GM18858 (cell line): ENCODE measurements around the gene BAZ1A.

ENCODE experiments used
- ATAC-seq: cut with Tn5 transposase; IDR thresholded peaks from one replicate; pipeline ENCODE4 v1.9.1; 2021; ENCODE audit not compliant: unreplicated experiment

The BAZ1A gene, protein sequence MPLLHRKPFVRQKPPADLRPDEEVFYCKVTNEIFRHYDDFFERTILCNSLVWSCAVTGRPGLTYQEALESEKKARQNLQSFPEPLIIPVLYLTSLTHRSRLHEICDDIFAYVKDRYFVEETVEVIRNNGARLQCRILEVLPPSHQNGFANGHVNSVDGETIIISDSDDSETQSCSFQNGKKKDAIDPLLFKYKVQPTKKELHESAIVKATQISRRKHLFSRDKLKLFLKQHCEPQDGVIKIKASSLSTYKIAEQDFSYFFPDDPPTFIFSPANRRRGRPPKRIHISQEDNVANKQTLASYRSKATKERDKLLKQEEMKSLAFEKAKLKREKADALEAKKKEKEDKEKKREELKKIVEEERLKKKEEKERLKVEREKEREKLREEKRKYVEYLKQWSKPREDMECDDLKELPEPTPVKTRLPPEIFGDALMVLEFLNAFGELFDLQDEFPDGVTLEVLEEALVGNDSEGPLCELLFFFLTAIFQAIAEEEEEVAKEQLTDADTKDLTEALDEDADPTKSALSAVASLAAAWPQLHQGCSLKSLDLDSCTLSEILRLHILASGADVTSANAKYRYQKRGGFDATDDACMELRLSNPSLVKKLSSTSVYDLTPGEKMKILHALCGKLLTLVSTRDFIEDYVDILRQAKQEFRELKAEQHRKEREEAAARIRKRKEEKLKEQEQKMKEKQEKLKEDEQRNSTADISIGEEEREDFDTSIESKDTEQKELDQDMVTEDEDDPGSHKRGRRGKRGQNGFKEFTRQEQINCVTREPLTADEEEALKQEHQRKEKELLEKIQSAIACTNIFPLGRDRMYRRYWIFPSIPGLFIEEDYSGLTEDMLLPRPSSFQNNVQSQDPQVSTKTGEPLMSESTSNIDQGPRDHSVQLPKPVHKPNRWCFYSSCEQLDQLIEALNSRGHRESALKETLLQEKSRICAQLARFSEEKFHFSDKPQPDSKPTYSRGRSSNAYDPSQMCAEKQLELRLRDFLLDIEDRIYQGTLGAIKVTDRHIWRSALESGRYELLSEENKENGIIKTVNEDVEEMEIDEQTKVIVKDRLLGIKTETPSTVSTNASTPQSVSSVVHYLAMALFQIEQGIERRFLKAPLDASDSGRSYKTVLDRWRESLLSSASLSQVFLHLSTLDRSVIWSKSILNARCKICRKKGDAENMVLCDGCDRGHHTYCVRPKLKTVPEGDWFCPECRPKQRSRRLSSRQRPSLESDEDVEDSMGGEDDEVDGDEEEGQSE (N-terminal part only)

DNA sequence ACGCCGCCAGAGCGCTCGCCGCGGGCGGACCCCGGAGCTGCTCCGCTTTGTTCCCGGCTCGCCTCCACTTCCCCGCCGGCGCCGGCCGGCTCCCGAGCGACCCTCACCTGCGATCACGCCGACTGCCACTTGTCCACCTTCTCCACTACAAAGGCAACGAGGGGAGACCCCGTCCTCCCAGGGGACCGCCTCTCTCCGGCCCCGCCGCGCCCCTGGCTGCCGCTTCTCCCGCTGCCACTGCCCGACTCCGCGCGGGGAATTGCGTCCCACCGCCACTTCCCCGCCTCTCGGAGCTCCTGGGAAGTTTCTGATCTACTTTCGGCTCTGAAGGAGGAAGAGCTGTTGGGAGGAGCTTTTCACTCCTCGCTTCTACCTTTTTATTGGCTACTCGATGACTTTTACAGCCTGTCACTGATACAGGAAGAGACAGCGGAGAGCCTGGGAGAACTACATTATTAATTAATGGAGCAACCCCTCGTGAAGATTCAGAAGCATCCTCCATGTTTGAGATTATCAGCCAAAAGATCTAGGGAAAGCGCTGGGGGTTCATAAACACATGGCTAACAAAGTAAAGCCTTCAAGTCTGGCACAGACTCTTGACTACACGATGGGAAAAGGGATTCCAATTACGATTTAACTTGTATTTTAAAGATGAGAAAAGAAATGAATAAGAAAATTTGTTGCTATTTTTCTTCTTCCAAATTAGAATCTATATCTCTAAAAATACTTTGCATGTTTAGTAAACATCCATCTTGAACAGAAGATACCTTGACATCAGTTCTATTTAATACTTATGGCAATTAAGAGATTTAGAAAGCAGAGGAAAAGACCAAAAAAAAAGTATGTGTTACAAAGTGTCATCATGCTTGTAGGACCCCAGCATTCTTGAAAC is at the start of gene BAZ1A:
Gene BAZ1A, minus strand, starts transcription at position 330 of the 892 bp plus-strand sequence. CDS start 756 bp downstream, outside the sequence.
- ATAC-seq = peak; percentile 38

DNA sequence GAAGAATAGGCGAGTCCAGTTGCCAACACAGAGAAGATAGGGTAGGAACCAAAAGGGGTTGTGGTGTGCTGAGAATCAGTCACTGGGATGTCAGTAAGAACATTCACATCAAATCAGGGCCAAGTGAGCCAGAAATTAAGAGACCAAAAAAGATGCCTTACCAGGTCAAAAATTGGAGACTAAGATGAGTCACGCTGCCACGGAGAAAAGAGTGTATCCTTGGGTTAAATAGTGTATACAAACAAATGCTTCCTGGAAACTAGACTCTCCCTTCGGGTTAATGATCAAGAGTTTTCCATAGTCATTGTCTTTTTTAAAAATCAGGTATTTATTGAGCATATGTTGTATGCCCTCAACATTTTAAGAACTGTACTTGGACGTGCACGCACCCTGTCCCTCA is 45.2 kb upstream of the BAZ1A start:
- ATAC-seq = no peak

DNA sequence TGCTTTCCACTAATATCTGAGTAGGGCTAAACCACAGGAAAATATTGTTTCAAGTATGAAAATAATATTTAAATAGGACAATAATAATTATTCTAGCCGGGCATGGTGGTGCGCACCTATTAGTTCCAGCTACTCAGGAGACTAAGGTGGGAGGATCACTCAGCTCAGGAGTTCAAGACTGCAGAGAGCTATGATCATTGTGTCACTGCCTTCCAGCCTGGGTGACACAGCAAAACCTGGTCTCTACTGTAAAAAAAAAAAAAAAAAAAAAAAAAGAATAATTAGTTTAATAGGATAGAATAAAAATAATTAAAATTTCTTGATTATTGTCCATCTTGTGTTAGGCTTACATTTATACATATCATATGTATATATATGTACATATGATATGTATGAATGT is 38.5 kb upstream of the BAZ1A start:
- ATAC-seq = no peak

DNA sequence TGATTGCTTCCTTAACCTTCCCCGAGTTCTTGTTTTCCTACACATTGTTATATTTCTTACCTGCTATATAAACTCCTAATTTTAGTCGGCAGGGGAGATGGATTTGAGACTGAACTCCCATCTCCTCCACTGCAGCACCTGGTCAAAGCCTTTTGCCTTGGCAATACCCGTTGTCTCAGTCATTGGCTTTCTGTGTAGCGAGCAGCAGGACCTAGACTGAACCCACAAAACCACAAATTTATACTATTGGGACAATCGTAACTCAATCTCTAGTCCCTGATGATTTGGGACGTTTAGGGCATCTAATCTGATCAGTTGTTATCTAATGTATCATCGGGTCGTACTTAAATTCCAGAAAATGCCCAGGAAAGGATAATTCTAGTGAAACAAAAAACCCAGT is 37.8 kb upstream of the BAZ1A start:
- ATAC-seq = no peak

DNA sequence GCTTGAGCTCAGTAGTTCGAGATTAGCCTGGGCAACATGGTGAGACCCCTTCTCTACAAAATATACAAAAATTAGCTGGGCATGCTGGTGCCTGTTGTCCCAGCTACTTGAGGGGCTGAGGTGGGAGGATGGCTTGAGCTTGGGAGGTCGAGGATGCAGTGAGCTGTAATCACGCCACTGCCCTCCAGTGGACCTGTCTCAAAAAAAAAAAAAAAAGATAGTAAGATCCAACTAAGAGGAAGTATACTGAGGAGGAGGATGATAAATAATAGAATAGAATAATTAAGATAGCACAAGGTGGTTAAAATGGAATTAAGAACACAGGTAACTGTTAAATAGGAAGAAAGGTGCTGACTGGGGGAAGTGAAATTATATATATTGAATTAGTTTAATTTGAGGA is 37.0 kb upstream of the BAZ1A start:
- ATAC-seq = no peak

DNA sequence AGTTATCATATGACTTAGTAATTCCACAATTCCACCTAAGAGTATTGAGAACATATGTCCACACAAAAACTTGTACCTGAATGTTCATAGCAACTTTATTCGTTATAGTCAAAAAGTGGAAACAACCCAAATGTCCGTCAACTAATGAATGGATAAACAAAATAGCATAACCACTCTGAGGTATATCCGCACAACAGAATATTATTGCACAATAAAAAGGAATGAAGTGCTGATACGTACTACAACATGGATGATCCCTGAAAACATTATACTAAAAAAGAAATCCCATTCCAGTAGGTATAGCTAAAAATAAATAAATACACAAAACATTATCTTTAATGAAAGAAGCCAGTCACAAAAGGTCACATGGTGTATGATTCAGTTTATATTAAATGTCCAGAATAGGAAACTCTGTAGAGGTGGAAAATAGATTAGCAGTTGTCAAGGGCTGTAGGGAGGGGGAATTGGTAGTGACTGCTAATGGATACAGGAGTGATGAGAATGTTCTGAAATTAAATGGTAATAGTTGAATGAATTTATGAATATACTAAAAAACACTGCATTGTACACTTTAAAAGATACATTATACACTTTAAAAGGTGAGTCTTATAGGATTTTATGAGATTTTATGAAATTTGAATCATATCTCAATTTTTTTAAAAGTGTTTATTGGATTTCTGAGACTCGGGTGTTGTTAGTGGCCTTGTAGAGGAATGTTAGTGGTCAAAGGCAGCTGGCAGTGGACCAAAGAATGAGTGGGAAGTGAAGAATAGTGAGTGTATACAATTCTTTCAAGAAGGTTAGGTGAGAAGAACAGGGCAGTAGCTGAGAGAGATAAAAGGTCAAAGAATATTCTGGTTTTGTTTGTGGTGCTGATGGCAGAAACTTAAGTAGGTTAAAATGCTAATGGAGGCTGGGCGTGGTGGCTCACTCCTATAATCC is 36.3 kb upstream of the BAZ1A start:
- no peak for ATAC-seq

DNA sequence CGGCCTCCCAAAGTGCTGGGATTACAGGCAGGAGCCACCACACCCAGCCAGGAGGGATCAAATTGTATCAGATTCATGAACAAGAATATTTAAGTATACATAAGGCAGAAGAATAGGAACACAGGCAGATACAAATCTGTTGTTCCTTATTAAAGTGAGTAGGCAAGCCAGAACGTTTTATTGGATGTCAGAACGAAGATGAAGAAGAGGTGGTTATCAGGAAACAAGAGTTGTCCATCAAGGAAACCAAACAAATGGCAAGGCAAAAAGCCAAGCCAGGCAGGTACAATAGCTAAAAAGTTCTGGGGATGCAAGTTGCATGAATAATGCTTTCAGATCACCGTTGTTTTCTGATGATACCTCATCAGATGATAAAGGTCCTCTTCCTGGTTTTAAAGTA is 31.1 kb upstream of the BAZ1A start:
- ATAC-seq = no peak

DNA sequence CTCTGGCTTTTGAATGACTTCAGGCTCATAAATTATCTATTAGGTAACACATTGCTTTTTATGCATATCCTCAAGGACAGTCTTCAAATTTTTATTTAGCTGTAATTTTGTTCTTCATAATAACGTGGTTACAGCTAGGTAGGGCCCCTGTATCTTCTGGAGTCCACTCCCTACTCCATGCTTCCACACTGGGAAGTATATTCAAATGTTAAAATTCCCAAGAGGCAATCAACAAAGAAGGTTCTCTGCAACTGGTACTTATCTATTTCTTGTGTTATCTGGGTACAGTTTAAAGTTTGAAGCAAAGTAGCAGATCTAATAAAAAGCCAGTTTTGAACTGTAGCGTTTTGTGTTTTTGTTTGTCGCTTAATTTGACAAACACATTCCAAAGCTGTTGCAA is 20.1 kb upstream of the BAZ1A start:
- ATAC-seq = no peak

DNA sequence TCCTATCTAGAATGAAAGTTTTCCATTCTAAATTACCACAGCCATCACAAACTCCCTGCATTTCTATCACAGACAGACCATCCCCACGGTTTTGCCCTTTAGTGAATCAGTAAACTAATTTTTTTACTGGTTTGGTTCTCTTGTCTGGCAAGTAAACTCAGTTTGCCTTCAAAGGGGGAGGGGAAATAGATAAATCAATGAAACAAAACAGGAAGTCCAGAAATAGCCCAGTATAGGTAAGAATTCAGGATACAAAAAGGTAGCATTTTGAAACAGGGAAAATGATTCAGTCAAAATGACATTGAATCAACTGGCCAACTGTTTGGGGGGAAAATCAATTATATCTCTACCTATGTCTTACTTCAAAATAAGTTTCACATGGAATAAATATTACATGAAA is 15.8 kb upstream of the BAZ1A start:
- ATAC-seq = no peak

DNA sequence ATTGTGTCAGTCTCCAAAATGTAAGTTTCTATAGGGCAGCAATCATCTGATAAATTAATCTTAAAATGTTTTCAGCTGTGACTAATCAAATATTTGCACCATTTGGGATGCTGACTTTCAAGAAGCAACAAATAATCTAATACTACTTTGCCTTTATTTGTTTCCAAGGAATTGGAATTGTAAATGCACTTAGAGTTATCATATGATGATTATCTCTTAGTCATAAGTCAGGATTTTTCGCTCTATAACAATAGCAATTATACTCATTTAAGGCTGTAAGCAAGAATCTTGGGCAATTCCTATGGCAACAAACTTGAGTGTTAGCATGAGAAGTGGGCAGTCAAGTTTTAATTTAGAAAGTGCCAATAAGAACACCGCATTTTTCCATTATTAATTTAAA is 13.0 kb upstream of the BAZ1A start:
- ATAC-seq = no peak

DNA sequence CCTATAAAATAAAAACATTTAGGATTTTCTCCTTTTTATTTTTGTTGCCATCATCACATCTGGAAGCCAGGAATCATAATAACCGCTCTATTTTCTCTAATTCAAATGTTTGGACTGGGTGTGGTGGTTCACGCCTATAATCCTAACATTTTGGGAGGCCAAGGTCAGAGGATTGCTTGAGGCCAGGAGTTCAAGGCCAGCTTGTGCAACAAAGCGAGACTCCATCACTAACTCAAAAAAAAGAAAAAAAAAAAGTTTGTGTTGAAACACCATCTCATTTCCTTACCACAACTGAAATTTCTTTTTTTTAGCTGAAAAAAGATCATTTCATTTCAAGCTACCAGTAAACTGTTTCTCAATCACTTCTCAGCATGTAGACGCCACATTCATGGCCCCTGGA is 8.8 kb upstream of the BAZ1A start:
- ATAC-seq = no peak

DNA sequence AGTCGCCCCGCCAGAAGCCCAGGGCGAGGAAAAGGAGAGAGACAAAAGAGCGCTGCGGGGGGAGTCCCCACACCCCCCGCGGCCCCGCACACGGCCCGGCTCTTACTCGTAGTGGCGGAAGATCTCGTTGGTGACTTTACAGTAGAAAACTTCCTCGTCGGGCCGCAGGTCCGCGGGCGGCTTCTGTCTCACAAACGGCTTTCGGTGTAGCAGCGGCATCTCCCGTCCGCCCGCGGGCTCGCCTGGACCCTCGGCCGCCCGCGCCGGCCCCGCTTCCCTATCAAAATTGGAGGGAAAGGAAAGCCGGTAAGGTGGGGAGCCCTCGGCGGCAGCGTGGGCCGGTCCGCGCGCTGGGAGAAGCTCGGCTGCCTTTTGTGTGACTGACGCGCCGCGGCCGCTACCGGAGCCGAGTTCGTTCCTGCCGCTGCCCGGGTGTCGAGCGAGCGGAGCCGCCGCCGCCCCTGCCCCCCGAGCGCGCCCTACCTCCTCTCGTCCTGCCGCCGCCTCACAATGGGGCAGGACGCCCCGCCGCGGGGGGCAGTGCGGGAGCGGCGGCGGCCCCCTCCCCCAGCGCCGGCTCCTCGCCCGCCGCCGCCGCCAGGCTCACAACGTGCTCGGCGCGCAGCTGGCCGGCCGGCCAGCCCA is 652 bp downstream of the BAZ1A start:
- peak; percentile 17 for ATAC-seq

DNA sequence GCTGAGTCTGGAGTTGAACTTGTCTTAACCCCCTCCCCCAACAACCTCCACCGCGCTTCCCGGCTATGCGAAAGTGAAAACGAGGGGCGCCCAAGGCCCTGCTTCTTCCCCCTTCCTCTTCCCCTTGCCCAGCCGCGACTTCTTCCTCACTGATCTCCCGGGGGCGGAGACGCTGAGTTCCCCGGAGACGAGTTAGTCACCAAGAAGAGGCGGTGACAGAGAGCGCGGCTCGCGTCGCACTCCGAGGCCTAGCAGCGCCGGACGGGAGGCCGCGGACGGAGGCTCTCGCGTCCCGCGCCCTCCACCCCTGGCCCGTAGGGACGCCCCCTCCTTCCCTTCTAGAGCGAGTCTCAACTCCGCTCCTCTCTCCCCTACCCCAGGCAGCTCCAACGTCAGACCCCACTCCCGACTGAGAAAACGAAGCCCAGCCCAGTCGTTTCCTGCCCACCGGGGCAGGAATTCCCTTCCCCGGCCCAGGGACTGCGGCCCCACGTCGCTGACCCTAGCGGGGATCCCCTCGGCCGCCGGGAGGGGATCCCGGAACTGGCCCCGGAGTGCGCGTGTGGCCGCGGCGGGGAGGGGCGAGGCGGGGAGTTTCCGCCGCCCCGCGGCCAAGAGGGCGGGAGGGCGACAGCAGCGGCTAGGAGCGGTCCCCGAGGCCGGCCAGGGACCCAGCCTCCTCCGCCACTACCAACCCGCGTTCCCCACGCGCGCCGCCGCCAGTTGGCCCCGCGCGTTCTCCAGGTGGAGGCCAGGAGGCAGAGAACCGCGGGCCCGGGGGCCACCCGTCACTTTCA is 1.4 kb downstream of the BAZ1A start:
- ATAC-seq = peak; percentile 48

DNA sequence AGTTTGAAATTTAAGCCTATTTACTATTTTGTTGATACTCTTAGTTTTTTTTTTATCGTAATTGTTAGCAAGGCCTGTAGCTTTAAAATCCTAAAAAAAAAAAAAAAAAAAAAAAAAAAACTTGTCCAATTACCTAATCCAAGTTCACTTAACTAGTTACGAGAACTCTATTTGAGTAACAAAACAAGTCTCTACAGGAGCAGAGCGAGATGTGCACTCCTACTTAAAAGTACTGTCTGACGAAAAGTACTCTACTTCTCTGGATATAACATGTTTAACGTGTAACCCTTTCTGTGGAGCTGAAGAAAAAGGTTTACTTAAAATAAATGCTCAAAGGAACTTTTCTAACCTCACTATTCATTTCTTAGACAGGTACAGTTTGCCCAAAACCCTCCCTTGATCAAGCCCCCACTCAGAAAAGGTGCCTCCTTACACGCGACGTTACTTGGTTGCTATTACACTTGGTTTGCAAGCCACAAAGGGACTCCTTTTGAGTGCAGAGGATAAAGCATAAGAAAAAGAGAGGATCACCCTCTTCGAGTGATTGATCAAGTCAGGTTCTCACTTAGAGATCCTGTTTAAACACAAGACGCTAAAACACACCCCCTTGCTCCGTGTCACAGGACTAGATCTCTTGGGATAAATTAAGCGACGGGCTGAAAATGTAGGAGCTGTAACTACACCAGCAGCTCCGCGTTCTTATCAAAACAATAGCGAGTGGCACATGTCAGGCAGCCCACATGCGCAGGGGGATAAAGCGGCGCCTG is 2.2 kb downstream of the BAZ1A start:
- peak; percentile 4 for ATAC-seq

DNA sequence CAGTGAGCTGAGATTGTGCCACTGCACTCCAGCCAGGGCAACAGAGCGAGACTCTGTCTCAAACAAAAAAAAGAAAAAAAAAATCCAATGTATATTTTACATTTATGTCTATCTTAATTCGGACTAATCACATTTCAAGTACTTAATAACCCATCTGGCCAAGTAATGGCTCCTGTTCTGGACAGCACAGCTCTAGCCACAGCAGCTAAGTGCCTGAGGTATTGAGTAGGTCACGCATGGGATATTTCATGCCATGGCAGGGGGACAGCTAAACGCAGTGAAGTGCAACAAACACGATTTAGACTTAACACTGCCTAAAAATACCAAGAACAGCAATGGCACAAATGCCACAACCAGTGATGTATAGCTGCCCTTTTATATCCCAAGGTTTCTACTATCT is 8.0 kb downstream of the BAZ1A start:
- no peak for ATAC-seq

DNA sequence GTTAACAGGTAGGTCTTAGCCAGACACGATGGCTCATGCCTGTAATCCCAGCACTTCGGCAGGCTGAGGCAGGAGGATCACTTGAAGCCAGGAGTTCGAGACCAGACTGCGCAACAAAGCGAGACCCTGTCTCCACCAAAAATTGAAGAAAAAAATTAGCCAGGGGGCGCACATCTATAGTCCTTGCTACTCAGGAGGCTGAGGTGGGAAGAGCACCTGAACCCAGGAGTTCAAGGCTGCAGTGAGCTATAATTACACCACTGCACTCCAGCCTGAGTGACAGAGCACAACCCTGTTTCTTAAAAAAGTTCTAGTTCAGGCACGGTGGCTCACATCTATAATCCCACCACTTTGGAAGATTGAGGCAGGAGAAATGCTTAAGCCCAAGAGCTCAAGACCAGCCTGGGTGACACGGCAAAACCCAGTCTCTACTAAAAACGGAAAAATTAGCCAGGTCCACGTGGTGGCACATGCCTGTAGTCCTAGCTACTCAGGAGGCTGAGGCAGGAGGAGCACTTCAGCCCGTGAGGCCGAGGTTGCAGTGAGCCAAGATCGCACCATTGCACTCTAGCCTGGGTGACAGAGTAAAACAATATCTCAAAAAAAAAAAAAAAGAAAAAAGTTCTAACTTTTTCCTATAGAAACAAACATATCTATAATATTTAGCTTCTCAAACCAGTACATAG is 9.1 kb downstream of the BAZ1A start:
- ATAC-seq = no peak

DNA sequence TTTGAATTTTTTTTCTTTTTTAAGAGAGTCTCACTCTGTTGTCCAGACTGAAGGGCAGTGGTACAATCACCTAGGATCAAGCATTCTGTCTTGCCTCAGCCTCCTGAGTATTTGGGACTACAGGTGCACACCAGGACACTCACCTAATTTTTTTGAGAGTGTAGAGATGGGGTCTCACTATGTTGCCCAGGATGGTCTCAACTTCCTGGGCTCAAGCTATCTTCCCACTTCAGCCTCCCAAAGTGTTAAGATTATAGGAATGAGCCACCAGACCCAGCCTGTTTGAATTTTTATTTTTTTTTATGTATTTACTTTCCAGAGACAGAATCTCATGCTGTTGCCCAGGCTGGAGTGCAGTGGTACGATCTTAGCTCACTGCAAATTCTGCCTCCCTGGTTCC is 11.3 kb downstream of the BAZ1A start:
- no peak for ATAC-seq
